Peyer's patch (tissue), 4 donors: Measurements from ENCODE around the gene USP47.

Source experiments
- POLR2A ChIP-seq, 2 donors: fragments of 450-650 bp; IDR thresholded peaks; one replicate each; pipeline ENCODE4 v1.5.1; 2017; ENCODE audit warnings: antibody characterized with exemption in 2 of 2, mild to moderate bottlenecking in 2 of 2, moderate library complexity in 2 of 2
- TF ChIP-seq, protein P1 (sequence below), 6 experiments: fragments of 450-650 bp in 4 of 6; fragments of 200-600 bp in 2 of 6; sonication (generic) in 1 of 6; IDR thresholded peaks; one replicate each; pipeline ENCODE4 v1.5.1; 2017 to 2019; ENCODE audit warnings: antibody characterized with exemption in 6 of 6, mild to moderate bottlenecking in 3 of 6, moderate library complexity in 1 of 6

DNA sequence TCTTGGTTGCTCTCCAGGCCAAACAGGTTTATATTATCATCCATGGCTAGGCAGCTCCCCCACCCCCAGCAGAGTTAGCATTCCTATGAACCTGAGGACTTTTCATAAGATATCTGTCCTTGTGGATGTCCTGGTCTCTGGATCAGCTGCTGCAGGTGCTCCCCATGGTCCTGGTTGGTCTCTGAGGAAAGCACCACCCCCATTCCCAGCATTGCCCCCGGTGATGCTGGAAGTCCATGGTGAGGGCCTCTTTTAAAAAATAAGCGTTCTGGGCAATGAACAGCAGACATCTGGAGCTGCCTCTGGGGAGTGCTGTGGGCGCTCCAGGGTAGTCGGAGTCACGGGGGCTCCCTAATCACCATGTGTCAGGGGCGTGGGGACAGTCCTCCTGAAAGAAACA lies 140.1 kb downstream of the USP47 start:
- TF ChIP-seq, protein P1, sequence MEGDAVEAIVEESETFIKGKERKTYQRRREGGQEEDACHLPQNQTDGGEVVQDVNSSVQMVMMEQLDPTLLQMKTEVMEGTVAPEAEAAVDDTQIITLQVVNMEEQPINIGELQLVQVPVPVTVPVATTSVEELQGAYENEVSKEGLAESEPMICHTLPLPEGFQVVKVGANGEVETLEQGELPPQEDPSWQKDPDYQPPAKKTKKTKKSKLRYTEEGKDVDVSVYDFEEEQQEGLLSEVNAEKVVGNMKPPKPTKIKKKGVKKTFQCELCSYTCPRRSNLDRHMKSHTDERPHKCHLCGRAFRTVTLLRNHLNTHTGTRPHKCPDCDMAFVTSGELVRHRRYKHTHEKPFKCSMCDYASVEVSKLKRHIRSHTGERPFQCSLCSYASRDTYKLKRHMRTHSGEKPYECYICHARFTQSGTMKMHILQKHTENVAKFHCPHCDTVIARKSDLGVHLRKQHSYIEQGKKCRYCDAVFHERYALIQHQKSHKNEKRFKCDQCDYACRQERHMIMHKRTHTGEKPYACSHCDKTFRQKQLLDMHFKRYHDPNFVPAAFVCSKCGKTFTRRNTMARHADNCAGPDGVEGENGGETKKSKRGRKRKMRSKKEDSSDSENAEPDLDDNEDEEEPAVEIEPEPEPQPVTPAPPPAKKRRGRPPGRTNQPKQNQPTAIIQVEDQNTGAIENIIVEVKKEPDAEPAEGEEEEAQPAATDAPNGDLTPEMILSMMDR (IDR thresholded peaks at IDR 0.05), result no peak
- TF ChIP-seq POLR2A (IDR thresholded peaks at IDR 0.05), result no peak
